SHP77 (cell line): Measurements from ENCODE around the gene COX6B1.
"Not testable (repeated sequence)": the region's sequence is repeated elsewhere in the genome, so short reads cannot be mapped to it uniquely, and the experiment has no call there.

Experiments
- DNase-seq, 2 experiments: peaks; one replicate each; lab custom pipeline; 2025; lab: John Stamatoyannopoulos, UW

COX6B1 gene

DNA sequence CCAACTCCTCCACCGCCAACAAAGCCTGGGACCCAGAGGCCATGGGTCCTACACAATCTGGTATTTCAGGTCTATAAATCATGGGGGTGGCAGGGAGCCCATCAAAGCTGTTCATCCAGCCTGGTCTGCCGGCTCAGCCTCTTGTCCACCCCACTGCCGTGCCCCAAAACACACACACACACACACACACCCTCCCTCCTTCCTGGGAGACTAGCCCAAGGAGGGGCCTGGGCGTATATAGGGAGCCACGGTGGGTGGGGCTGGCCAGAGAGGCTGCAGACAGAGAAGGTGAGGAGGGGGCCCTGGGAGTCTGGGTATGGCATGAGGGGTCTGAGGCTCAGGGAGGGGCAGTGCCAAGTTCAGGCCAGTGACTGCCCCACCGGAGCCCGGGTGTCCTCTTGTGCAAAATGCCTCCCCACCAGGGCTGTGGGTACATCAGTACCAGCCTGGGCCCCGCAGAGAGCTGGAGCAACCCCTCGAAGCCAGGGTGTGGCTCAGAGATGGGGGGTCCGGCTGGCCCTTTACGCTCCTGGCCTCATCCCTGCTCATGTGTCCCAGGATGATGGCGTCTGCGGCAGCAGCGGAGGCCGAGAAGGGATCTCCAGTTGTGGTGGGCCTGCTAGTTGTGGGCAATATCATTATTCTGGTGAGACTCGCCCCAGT, 18.3 kb downstream of the COX6B1 start, which contains the start of gene UPK1A:
UPK1A (plus strand) TSS at position 267 of the 663 bp plus-strand sequence; CDS start at position 563, 296 bp downstream.
- no peak for DNase-seq

- no peak for DNase-seq
Measured at GRCh38 chr19:35669566-35669965, 21.4 kb downstream of the COX6B1 start.

DNA sequence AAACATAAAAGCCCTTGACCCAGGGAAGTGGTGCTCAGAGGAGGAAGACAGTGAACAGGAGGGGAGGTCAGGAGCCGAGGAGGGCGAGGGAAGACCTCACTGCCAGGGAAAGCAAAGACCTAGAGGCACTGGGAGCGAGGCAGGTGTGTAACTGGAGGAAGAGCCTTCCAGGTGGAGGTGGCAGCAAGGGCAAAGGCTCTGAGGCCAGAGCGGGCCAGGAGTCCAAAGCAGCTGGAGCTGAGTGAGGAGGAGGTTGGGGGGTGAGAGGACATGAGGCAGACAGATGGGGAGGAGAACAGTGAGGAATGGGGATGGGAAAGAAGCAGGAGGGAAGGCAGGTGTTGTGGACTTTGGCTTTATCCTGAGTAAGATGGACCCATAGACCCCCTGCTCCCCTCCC, 21.9 kb downstream of the COX6B1 start:
- no peak for DNase-seq

DNA sequence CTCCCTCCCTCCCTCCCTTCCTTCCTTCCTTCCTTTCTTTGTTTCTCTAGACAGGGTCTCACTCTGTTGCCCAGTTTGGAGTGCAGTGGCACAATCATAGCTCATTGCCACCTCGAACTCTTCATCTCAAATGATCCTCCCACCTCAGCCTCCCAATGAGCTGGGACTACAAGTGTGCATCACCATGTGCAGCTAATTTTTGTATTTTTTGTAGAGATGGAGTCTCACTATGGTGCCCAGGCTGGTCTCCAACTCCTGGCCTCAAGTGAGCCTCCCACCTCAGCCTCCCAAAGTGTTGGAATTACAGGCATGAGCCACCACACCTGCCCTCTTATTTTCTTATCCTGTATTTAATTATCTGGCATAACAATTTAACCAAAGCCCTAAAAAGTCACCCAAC, 22.6 kb downstream of the COX6B1 start:
- DNase-seq = no peak

DNA sequence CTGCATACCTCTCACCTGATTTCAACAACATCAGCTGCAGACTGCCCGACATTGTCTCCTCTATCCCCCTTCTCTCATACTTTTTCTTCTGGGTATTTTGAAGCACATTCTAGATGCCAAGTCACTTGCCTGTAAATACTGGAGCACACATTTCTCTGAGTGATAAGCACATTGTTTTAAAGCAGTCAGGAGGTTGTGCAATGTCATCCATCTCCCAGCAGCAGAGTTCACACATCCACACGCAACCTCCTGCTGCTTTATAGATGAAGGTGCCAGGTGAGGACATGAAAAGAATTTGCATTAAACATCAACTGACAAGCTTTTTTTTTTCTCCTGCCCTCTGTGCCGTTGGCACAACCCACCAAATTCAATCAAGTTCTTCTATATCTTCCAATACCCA, 23.7 kb downstream of the COX6B1 start:
- no peak for DNase-seq

- DNase-seq = no peak
Measured at GRCh38 chr19:35673121-35673804, 25.1 kb downstream of the COX6B1 start.

DNA sequence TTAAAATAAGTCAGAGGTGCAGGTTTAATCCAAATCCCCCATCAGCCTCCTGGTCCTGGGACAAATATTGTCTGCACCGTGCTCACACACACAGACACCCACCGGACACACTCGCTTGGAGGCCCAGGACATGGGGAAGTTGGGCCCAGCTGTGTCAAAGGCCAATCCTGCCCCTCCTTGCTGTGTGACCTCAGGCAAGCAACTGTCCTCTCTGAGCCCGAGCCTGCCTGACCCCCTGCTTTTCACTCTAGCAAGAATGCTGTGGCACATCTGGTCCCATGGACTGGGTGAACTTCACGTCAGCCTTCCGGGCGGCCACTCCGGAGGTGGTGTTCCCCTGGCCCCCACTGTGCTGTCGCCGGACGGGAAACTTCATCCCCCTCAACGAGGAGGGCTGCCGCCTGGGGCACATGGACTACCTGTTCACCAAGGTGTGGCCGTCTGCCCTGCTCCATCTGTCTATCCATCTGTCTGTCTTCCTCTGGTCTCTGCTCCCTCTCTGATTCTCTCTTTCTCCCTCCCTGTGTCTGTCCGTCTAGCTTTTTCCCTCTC, 27.5 kb downstream of the COX6B1 start:
- no peak for DNase-seq

GRCh38 chr19:35689836-35690235, 41.7 kb downstream of the COX6B1 start:
- no peak for DNase-seq

DNA sequence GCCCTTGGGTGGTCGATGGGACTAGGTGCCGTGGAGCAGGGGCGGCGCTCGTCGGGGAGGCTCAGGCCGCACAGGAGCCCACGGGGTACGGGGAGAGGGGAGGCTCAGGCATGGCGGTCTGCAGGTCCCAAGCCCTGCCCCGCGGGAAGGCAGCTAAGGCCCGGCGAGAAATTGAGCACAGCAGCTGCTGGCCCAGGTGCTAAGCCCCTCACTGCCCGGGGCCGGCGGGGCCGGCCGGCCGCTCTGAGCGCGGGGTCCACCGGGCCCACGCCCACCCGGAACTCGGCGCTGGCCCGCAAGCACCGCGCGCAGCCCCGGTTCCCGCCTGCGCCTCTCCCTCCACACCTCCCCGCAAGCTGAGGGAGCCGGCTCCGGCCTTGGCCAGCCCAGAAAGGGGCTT, 43.0 kb downstream of the COX6B1 start:
- DNase-seq = not testable (repeated sequence)

DNA sequence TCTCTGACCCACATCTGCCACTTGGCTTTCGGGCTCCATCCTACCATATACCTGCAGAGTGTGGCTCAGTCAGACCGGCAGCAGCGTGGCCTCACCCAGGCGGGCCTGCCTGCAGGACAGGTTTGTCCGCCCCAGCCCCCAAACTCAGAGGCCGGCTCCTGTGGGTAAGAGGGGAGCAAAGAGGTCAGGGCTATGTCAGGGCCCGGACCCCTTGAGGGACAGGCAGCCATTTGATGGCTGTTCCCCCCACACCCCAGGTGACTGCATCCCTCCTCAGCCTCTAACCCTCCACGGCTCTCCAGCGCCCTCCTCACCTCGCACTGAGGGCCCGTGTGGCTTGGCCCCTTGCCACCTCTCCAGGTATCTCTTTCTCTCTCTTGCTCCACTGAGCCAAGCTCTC, 43.9 kb downstream of the COX6B1 start:
- DNase-seq = no peak

DNA sequence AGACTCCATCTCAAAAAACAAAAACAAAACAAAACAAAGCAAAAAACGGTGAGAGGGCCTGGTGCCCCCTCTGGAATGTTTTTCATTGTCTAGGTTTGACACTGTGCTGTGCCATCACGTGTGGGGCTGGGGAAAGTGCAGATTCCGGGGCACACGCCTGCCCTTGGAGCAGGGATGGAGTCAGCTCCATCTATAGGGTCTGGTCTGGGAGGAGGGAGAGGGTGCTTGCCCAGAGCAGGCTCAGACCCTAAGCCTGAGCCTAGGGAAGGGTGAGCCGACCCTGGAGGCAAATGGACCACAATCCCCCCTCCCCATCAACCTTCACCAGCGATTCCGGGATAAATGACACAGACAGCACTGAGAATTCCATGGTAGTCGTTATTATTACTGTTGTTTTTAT, 45.3 kb downstream of the COX6B1 start:
- no peak for DNase-seq

DNA sequence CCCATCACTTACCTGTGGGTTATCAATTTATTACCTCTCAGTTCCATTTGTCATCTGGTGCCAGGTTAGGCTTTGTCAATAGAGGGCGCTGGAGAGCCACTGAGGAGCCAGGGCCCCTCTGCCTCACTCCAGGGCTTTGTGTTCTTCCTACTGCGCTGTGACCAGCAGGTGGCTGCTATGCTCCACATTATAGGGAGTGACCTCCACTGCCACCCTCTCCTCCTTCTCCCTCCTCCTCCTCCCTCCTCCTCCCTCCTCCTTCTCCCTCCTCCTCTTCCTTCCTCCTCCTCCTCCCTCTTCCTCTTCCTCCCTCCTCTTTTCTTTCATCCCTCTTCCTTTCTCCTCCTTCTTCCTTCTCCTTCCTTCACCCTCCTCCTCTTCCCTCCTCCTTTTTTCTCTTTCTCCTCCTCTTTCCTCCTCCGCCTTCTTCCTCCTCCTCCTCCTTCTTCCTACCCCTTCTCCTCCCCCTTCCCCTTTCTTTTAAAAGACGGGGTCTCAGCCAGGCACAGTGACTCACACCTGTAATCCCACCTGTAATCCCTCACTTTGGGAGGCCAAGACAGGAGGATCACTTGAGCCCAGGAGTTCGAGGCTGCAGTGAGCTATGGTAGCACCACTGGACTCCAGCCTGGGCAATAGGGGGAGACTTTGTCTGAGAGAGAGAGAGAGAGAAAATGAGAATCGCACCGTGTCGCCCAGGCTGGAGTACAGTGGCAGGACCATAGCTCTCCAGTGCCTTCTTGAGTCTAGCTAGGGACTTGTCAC, 45.9 kb downstream of the COX6B1 start:
- DNase-seq = peak; percentile 69 to 85

- no peak for DNase-seq
Measured at GRCh38 chr19:35695895-35696422, 47.8 kb downstream of the COX6B1 start.

DNA sequence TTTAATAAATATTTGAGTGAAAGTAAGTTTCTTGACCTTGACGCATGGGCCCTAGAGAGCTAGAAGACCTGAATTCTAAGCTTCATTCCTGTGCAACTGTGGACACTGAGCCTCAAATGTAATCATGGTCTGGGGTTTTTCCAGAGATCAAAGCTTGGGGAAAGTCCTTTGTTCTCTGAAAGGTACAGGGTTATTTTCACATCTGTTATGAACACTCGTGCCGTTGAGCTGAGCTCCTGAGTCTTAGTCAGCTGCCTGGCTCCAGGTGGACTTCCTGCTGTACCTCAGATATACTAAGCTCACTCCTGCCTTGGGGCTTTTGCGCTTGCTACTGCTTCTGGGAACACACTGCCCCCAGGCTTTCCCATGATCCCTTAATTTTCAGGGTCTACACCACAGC, 48.7 kb downstream of the COX6B1 start:
- DNase-seq = no peak

DNA sequence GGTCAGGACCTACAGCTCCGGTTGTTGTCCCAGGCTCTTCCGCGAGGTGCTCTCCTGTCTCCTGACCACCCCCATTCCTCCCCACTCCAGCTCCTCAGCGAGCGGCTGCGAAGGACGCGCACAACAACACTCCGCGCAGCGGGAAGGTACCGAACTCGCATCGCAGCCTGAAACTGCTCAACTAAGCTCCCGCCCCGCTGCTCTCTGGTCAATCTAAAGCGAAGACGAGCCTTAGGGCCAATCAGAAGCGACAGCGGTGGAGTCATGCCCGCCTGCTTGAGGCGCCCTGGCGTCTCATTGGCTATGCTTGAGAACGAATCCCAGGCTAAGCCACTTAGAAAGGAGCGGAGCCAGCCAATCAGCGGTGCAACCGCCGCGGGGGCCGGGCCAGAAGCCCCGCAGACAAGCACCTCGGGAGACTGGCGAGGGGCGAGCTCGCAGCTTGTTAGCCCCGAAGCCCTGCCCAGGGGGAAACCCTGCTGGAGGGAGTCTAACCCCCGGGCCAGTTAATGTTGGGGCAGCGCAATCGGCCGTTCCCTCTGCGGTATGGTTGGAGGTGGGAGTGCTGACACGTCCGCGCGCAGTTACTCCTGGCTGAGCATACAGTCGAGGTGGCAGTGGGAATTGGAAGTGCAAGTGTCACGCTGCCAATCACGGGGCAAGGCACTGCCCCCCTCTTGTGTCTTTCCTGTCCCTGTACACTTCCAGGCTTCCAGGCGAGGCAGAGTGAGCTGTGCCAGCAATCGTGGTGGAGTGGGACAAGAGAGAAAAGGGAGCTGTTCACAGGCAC, 54.3 kb downstream of the COX6B1 start:
- peak; percentile 98 to 99 for DNase-seq

- DNase-seq = no peak
Measured at GRCh38 chr19:35703343-35703742, 55.2 kb downstream of the COX6B1 start.

DNA sequence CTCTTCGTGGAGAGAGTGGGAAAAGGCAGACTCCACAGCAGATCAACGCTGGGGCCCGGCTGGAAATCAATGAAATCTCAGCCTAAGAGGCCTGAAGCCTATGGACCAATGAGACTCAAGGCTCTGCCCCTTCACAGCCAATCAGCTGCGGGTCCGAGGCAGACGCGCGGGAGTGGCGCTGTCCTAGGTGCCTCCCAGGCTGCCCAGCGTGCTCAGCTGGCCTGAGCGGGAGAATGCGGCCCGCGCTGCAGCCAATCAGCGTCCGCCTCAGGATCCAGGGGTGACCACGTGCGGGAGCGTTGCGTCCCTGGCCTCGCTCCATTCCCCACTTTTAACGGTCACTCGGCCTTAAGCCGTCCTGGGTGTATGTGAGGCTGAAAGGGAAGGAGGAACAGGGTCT, 56.1 kb downstream of the COX6B1 start, which contains the start of gene ZBTB32:
ZBTB32 (plus strand) TSS at position 341 of the 400 bp plus-strand sequence. CDS start 10,069 bp downstream, outside the sequence.
- DNase-seq = no peak
